Measurements from ENCODE around the gene STPG3.

Gene STPG3

DNA sequence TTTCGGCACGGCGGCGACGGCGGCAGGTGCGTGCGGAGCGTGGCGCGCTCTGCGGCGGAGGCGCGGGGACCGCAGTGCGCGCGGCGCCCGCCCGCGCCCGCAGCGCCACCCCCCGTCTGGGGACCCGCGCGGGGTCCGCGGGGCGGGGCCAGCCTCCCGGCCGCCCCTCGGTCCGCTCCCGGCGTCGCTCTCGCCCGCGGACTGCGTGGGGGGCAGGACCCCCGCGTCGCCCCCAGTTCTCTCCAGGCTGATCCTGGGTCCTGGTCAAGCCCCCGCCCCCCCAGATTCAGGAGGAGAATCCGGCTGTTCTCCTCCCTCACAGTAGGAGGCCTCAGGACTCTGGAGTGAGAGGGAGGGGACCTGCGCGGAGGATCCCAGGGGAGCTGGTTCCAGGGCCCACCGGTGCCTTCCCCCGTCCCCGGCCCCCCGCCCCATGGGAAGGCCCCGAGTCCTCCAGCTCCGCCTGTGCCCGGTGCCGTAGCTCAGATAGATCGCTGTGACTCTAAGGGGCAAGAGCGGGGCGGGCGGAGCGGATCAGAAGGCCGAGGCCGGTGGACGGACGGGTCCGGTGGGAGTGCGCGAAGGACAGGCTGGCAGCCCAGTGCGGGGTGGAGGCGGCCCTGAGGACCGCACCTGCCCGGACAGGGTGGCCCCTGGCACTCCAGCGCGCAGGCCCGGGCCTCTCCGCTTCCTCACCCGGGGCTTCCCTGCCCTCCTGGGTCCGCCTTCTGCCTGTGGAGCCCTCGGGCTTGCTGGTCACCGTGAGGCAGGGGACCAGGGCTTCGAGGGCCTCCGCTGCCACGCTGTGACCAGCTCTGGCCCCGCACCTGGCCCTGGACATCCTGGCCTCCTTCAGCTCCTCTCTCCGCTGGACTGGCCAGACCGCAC is 28.7 kb upstream of the STPG3 start, which contains the start of gene RNF208:
Gene RNF208, minus strand, starts transcription at position 51 of the 888 bp plus-strand sequence. CDS start 1,028 bp downstream, outside the sequence.
- DNase-seq, result no peak

- no peak for DNase-seq
These were observed 27.8 kb upstream of the STPG3 start for GRCh38 chr9:137223078-137223970.

DNA sequence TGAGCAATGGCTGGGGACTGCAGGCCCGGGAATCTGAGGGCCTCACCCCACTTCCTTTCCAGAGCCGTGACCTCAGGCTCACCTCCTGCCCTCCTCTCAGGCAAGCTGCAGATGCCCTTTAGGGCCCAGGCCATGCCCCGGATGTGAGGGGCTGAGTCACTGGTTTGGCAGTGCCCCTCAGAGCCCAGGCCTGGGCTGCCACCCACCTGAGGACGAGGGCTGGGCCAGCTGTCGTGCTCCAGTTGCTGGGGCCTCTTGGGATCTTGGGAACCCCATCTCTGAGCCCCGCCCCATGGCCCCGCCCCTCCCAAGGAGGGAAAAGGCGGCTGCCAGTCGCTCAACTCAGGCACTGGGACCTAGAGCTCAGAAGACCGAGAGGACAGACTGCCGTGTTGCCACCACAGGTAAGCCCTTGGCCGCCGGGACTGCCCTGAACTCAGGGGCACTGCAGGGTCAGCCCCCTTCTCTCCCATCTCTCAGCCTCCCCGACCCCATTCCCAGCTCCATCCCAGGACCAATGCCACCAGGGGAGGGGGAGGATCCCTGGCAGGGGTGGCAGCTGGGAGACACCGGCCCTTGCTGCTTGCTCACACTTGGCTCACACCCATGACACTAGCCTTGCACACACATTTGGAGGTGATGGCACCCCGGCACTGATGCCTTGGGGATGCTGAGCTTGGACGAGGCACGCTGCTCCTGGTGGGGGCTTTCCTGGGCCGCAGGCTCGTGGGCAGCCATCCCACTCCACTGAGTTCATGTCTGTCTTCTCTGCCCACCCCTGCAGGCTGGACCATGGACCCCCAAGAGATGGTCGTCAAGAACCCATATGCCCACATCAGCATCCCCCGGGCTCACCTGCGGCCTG is 26.0 kb upstream of the STPG3 start, which contains the start of gene CYSRT1:
Gene CYSRT1, plus strand, starts transcription at position 345 of the 865 bp plus-strand sequence. Its CDS starts 448 bp downstream, at position 793.
- DNase-seq, result no peak

DNA sequence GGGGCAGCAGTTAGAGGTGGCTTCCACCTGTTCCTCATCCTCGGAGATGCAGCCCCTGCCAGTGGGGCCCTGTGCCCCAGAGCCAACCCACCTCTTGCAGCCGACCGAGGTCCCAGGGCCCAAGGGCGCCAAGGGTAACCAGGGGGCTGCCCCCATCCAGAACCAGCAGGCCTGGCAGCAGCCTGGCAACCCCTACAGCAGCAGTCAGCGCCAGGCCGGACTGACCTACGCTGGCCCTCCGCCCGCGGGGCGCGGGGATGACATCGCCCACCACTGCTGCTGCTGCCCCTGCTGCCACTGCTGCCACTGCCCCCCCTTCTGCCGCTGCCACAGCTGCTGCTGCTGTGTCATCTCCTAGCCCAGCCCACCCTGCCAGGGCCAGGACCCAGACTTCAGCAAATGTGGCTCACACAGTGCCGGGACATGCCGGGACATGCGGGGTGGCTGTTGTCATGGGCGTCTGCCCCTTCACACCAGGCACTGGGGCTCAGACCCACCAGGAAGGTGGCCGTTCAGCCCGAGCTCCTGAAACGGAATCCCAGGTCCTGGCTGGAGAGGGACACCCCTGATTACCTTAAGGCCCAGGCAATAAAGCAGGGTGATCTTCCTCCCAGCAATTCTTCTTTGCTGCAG is 25.3 kb upstream of the STPG3 start:
- DNase-seq, result no peak

GRCh38 chr9:137226338-137227053 is 24.6 kb upstream of the STPG3 start:
- no peak for DNase-seq

DNA sequence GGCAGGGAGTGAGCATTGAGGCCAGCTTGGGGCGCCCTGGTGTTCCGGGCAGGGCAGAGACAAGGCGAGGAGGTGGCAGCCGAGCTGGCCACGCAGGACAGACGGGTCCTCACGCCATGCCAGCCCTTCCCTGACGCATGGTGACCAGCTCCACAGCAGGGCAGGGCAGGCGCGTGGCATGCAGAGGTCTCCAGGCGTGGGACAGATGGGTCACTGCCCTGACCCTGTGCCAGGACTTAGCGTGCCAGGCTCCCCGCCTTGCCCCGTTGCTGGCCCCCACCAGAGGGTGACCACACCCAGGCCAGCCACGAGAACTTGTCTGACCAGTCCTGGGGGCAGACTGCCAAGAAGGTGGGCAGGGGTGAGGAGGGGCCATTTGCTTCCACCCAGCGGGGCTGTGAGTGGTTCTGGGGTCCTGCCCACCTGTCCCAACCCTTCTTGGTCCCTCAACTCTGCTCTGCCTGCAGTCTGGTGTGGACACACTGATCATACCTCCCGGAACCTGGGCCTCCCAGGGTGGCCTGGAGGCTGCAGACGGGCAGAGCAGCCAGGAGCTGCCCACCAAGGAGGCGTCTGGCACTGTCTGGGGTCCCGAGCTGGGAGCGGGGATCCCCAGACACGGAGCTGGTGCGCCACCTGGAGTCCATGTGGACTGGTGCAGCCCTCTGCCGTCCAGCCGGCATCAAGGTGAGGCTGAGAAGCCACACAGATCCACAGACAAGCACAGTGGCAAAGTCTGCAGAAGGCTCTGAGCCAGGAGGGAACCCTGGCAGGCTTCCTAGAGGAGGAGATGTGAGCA is 23.8 kb upstream of the STPG3 start, which contains the start of gene RNF224:
Gene RNF224, plus strand, starts transcription at position 449 of the 799 bp plus-strand sequence. CDS start 834 bp downstream, outside the sequence.
- DNase-seq, result no peak

- no peak for DNase-seq
These were observed 23.1 kb upstream of the STPG3 start for GRCh38 chr9:137227853-137228505.

GRCh38 chr9:137228506-137228967 is 22.5 kb upstream of the STPG3 start:
- DNase-seq, result no peak

GRCh38 chr9:137228968-137229896 is 21.9 kb upstream of the STPG3 start:
- no peak for DNase-seq

DNA sequence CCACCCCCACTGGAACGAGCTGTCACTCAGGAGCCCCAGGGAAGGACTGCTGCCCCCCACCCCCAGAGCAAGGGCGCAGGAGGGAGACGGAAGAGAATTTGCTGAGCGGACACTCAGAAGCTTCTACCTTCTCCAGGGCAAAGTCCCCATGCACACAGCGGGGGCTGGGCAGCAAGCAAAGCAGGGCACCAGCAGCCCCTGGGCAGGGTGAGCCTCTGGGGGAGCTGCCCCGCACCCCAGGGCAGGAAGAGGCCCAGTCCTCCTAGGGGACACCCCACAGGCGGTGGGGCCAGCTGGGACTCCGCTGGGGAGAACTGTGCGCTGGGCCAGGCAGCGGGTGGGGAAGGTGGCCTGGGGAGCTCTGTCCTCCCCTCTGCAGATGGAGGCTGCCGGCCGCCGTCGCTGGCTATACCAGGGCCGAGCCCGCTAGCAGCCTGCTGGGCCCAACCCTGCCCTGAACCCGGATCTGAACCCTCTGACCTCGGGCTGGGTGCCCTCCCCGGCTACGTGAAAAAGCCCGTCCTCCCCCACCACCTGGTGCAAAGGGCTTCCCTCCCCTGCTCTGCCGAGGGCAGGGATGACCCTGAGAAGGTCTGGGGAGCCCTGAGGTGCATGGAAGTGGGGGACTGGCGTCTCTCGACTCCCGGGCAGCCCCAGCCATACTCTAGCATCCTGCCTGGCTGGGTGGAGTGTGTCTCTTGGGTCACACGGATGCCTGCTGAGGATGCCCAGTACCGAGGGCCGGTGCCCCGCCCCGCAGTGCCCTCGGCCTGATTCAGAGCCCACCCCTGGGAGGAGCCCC is 21.0 kb upstream of the STPG3 start:
- no peak for DNase-seq

- DNase-seq, result no peak
These were observed 20.2 kb upstream of the STPG3 start, which contains the start of gene SLC34A3 for GRCh38 chr9:137230705-137231371. Gene SLC34A3, plus strand, starts transcription at chr9:137230901. Its CDS starts 802 bp downstream, at chr9:137231703.

- DNase-seq, result no peak
These were observed 19.6 kb upstream of the STPG3 start for GRCh38 chr9:137231372-137232039.

DNA sequence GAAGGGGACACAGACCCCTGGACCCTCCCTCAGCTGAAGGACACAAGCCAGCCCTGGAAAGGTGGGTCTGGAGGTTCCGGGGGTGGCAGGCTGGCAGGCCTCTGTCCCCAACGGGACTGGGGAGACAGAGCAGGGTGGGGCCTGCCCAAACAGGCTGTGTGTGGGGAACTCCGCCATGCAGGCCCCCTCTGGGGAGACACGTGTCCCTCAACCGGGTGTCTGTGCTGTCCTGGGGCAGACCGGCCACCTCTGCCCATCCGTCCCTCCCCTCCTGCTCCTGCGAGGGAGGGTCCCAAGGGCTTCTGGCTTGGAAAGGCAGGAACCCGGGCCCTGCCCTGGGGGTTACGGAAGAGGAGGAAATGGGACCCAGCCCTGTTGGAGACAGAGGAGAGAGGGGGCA is 19.0 kb upstream of the STPG3 start:
- DNase-seq, result no peak

DNA sequence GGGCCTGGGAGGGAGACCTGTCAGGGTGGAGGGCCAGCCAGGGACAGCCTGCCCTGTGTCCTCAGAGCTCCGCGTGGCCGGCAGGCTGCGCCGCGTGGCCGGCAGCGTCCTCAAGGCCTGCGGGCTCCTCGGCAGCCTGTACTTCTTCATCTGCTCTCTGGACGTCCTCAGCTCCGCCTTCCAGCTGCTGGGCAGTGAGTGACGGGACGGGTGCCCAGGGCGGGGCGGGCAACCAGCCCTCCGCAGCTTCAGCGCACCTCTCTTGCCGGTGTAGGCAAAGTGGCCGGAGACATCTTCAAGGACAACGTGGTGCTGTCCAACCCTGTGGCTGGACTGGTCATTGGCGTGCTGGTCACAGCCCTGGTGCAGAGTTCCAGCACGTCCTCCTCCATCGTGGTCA is 18.6 kb upstream of the STPG3 start:
- DNase-seq, result no peak

DNA sequence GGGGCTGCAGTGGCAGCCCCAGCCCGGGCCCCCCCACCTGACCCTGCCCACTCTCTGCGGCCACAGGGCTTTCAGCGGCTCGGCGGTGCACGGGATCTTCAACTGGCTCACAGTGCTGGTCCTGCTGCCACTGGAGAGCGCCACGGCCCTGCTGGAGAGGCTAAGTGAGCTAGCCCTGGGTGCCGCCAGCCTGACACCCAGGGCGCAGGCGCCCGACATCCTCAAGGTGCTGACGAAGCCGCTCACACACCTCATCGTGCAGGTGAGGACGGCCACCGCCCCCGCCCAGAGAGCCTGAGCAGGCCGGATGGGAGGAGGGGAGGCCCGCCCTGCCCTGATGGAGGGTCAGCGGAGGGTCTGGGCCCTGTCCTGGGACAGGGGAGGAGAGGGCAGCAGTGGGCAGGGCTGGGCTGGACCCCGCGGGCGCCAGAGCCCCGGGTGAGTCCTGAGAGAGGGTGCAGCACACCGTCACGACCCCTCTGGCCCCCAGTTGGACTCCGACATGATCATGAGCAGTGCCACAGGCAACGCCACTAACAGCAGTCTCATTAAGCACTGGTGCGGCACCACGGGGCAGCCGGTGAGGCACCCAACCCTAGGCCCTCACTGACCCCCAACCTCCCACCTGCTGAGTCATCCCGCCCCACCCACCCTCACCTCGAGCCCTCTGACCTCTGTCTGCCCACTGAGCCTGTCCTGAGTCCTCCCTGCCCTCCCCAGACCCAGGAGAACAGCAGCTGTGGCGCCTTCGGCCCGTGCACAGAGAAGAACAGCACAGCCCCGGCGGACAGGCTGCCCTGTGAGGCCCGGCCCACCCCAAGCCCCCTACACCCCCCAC is 17.7 kb upstream of the STPG3 start:
- DNase-seq, result no peak

All from cortex of kidney (tissue), 1 donor.